ENCODE results near the gene ZFP36L2. TPM values are rescaled to one million over a fixed set of nuclear protein-coding genes. Genes with fewer than 3 reads are reported as not detected.

The ZFP36L2 gene
- polyA plus RNA-seq, 6 donors from 2014 or later, result 125 to 367 (median 188) TPM

DNA sequence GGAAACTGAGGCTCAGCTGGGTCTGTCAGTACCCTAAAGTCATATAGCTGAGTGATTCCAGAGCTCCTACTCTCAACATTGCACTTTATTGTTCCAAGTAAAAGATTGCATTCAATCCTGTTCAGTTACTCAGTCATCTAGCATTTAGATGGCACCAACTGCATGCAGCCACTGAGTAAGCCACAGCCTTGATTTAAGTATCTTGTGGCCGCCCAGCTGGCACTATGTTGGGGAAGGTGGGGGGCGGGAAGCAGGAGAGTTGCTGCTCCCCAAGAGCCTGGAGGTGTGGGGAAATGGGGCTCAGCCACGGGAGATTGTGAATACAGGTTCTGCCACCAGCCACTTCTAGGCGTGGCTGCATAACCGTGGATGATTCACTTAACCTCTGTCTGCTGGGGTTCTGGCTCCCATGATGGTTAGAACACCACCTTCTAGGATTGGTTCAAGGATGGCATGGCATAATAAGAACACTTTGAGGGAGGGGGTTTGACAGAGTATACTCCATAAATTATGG is 17.1 kb downstream of the ZFP36L2 start:
- Mint-ChIP-seq H3K36me3 (peaks cover 0 to 13% of the 10 kb centered on the region in 2 donors), H3K27me3 (no peaks in the 10 kb centered on the region), H3K9me3 (peaks cover 0 to 1% (median 0%) of the 10 kb centered on the region in 7 donors), H3K4me1 (peaks cover 32 to 52% (median 48%) of the 10 kb centered on the region in 3 donors), H3K4me3 (no peak overlapping the region), H3K27ac (peak overlapping the region in 1 of 6 donors; percentile 89)
- no peak for DNase-seq
- no peak for ATAC-seq (ENCODE audit: low read depth in 2 of 2)

DNA sequence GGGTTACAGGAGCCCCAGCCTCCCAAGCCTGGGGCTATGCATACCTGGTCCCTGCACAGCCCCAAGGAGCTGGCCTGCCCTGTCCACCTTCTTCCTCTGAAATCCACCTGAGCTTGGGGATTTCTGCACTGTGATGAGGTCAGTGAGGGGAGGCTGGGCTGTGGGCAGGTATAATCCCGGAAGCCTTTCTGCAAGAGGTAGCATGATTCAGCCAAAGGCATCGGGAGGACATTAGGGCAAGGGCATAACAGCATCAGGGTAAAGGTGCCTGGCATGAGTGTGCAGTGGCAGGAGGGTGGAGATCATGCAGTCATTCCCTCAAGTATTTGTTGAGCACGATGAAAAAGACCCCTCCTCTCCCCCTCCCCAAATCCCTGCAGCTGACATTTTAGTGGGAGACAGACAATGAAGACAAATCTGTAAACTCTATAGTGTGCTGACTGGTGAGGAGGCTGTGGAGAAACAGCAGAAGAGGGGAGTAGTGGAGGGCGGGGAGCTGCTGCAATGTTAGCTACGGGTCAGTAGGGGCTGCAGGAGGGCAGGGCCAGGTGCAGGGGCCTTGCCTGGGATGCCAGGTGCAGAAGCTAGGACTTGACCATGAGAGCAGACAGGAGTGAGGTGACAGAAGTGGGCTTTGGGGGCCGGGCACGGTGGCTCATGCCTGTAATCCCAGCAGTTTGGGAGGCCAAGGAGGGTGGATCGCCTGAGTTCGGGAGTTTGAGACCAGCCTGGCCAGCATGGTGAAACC is 18.7 kb downstream of the ZFP36L2 start:
- no peak for DNase-seq
- peaks cover 30 to 42% (median 42%) of the 10 kb centered on the region in 3 donors for H3K4me1 Mint-ChIP-seq

DNA sequence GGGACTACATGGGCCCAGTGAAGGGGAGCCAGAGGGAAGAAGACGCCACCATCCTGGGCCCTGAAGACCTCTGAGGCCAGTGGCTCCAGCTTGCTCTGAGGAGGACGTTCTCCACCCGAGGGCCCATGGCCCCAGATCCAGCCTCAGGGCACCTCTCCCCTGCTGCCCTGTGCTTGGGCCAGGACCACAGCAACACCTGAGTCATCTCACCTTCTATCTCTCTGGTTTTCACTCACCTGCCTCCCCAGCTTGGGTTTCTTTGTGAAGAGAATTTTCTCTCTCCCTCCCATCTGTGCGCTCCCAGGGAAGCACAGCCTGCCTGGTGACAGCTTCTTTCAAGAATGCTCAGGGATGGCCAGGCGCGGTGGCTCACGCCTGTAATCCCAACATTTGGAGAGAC is 19.8 kb downstream of the ZFP36L2 start:
- Mint-ChIP-seq H3K27ac (no peak overlapping the region), H3K4me3 (no peak overlapping the region), H3K4me1 (peaks cover 30 to 36% (median 35%) of the 10 kb centered on the region in 3 donors), H3K9me3 (no peaks in the 10 kb centered on the region), H3K27me3 (no peaks in the 10 kb centered on the region), H3K36me3 (no peaks in the 10 kb centered on the region)
- ATAC-seq (ENCODE audit: low read depth in 2 of 2), result no peak
- no peak for DNase-seq

More for the DNA sequence above, 18.7 kb downstream of the ZFP36L2 start:
- Mint-ChIP-seq H3K36me3 (peaks cover 0 to 6% of the 10 kb centered on the region in 2 donors), H3K27me3 (no peaks in the 10 kb centered on the region), H3K9me3 (no peaks in the 10 kb centered on the region), H3K27ac (no peak overlapping the region), H3K4me3 (no peak overlapping the region)
- ATAC-seq (ENCODE audit: low read depth in 2 of 2), result no peak

DNA sequence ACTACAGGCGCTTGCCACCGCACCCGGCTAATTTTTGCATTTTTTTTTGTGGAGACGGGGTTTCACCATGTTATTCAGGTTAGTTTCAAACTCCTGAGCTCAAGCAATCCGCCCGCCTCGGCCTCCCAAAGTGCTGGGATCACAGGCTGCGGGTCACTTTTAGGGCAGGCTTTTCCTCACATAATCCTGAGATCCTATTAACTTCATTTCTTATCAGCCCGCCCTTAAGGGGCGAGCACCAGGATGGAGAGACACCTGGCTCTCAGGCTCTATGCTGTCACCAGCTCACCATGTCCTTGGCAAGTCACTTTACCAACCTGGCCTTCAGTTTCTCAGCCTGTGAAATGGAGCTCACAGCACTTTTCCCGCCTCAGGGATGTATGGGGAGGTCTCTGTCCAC is 23.0 kb downstream of the ZFP36L2 start:
- Mint-ChIP-seq H3K4me3 (no peak overlapping the region), H3K9me3 (no peaks in the 10 kb centered on the region), H3K4me1 (peaks cover 21 to 32% (median 22%) of the 10 kb centered on the region in 3 donors), H3K27ac (peak overlapping the region in 2 of 6 donors; percentile 71 to 86), H3K36me3 (no peaks in the 10 kb centered on the region), H3K27me3 (no peaks in the 10 kb centered on the region)
- no peak for ATAC-seq (ENCODE audit: low read depth in 2 of 2)
- DNase-seq, result no peak

DNA sequence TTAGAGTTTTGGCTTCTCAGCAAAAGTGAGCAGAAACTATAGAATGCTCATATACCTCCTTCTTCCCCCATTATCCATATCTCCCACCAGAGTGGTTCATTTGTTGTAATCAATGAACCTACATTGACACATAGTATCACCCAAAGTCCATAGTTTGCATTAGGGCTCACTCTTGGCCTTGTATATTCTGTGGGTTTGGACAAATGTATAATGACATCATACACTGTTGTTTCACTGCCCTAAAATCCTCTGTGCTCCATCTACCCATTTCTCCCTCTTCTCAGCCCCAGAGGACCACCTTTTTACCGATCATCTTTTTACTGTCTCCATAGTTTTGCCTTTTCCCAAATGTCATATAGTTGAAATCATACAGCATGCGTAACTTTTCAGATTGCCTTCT is 24.1 kb downstream of the ZFP36L2 start:
- no peak for ATAC-seq (ENCODE audit: low read depth in 2 of 2)
- peaks cover 0 to under 1% (median 0%) of the 10 kb centered on the region in 7 donors for H3K9me3 Mint-ChIP-seq

DNA sequence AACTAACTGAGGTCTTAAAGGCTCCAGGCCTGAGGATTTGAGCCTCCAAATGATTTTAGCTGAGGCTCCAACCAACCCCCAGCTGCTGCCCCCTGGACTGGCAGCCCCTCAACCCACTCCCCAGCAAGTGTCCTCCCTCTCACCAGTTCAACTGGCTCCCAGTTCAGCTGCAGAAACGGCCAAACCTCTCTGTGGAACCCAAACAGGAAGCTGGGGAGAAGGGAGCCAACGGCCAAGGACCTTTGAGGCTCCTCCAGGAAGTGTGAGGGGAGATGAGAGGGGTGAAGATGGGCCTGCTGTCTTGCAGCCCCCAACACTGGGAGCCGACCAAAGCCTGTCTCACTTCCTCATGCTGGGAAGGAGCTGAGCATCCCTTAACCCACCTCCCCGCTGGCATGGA is 24.9 kb downstream of the ZFP36L2 start:
- H3K4me1 Mint-ChIP-seq, result peaks cover 27 to 37% (median 30%) of the 10 kb centered on the region in 3 donors
- ATAC-seq (ENCODE audit: low read depth in 2 of 2), result no peak
- peak overlapping the region in 3 of 6 donors; percentile 20 to 89 (median 27) for H3K27ac Mint-ChIP-seq
- no peaks in the 10 kb centered on the region for H3K27me3 Mint-ChIP-seq
- no peak for DNase-seq
- peaks cover 0 to 1% (median 0%) of the 10 kb centered on the region in 7 donors for H3K9me3 Mint-ChIP-seq
- peaks cover 0 to 4% of the 10 kb centered on the region in 2 donors for H3K36me3 Mint-ChIP-seq
- no peak overlapping the region for H3K4me3 Mint-ChIP-seq

More for the DNA sequence above, 24.1 kb downstream of the ZFP36L2 start:
- no peak for DNase-seq
- Mint-ChIP-seq H3K27ac (no peak overlapping the region), H3K4me1 (peaks cover 20 to 31% (median 25%) of the 10 kb centered on the region in 3 donors), H3K36me3 (no peaks in the 10 kb centered on the region), H3K27me3 (no peaks in the 10 kb centered on the region), H3K4me3 (no peak overlapping the region)

DNA sequence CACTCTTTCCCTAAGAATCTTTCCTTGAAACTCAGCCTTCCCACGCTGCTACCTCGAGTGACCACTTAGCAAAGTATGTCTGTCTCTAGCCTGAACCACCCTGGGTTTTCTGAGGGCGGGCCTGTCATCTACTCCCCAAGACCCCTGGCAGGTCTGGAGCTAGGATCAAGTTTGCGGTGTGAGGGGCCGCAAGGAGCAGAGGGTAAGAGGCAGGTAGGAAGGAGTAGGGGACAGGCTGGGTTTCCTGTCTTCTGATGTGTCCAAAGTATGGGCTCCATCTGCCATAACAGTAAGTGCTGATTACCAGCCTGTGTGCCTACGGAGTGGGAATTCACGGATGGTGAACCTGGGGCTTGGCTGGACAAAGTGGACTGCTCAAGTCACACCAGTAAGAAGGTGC is 25.4 kb downstream of the ZFP36L2 start:
- Mint-ChIP-seq H3K4me1 (peaks cover 26 to 39% (median 28%) of the 10 kb centered on the region in 3 donors), H3K36me3 (peaks cover 0 to 7% of the 10 kb centered on the region in 2 donors), H3K9me3 (peaks cover 0 to 1% (median 0%) of the 10 kb centered on the region in 7 donors), H3K27ac (peak overlapping the region in 1 of 6 donors; percentile 89), H3K27me3 (no peaks in the 10 kb centered on the region), H3K4me3 (no peak overlapping the region)
- no peak for DNase-seq
- ATAC-seq (ENCODE audit: low read depth in 2 of 2), result no peak

DNA sequence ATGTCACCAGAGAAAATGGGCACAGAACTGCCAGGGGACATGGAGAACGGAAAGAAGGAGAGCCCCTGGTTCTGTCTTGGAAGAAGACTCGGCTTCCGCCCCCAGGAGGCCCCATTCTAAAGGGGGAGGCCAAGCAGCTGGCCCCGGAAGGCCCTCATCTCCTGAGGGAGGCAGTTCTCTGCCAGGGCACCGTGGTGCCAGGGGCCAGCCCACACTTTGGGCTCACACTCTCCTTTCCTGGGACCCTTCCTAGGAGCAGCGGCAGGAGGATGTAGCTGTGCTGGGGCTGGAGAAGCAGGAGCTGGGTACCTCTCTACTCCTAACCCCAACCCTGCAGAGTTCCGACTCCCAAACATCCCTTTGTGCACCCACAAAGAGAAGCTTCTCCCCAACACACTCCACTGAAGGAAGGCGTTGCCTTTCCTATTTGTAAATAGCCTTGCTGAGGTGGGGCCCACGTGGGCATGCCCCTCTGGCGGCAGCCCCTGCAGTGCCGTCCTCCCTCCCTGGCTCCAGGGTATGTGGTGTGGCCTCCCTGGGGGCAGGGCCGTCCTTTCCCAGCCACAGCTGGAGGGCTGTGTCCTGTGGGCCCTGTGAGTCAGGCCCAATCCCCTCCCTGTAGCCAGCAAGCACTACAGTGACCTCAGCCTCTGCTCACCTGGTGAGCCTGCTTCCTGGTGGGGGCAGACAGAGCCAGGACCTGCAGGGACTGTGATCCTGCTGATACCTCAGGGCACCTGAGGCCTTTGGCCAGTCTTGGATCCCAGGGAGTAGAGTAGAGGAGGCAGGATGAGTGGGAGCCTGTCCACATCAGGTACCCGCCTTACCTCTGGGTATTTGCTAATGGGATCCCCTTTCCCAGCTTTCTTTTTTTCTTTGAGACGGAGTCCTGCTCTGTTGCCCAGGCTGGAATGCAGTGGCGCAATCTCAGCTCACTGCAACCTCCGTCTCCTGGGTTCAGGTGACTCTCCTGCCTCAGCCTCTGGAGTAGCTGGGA is 26.6 kb downstream of the ZFP36L2 start:
- H3K9me3 Mint-ChIP-seq, result peaks cover 0 to 1% (median 0%) of the 10 kb centered on the region in 7 donors
- no peak overlapping the region for H3K4me3 Mint-ChIP-seq
- H3K27me3 Mint-ChIP-seq, result no peaks in the 10 kb centered on the region
- peaks cover 0 to 7% of the 10 kb centered on the region in 2 donors for H3K36me3 Mint-ChIP-seq
- peaks cover 31 to 46% (median 34%) of the 10 kb centered on the region in 3 donors for H3K4me1 Mint-ChIP-seq
- H3K27ac Mint-ChIP-seq, result peak overlapping the region in 1 of 6 donors; percentile 60
- DNase-seq (no peak), ATAC-seq (ENCODE audit: low read depth in 2 of 2) (no peak)

DNA sequence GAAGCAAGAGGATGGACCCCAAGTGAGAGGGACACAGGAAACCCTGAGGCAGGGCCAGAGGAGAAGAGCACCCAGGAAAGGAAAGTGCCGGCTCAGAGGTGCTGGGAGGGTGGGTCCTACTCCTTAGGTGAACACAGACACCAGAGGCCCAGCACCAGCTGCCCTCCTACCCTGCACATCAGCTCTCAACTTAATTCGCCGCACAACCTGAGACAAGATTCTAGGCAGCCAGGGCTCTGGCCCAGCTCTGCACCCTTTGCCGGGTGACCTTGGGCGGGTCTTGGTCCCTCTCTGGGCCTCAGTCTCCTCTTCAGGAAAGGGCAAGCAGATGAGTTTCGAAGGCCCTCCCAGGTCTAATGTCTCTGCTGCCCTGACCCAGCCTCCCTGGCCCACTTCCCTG is 28.1 kb downstream of the ZFP36L2 start:
- no peaks in the 10 kb centered on the region for H3K27me3 Mint-ChIP-seq
- DNase-seq (no peak), ATAC-seq (ENCODE audit: low read depth in 2 of 2) (no peak)
- peaks cover 0 to 7% of the 10 kb centered on the region in 2 donors for H3K36me3 Mint-ChIP-seq
- no peak overlapping the region for H3K27ac Mint-ChIP-seq
- H3K4me1 Mint-ChIP-seq, result peaks cover 41 to 61% (median 49%) of the 10 kb centered on the region in 3 donors
- no peak overlapping the region for H3K4me3 Mint-ChIP-seq
- H3K9me3 Mint-ChIP-seq, result peaks cover 0 to 1% (median 0%) of the 10 kb centered on the region in 7 donors

DNA sequence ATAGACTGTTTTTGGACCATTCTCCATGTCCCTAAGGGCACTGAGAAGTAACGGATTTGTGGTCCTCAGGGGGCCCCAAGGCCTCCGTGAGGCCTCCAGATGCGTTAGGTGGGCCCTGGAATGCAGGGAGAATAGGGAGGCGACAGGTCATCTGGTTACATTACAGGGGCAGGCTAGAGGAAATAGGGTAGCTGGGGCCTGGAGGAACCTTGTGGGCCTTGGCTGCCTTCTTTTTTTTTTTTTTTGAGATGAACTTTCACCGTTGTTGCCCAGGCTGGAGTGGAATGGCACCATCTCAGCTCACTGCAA is 28.9 kb downstream of the ZFP36L2 start:
- Mint-ChIP-seq H3K9me3 (peaks cover 0 to 1% (median 0%) of the 10 kb centered on the region in 7 donors), H3K27ac (peak overlapping the region in 4 of 6 donors; percentile 90 to 97 (median 94)), H3K4me1 (peaks cover 43 to 61% (median 57%) of the 10 kb centered on the region in 3 donors), H3K36me3 (peaks cover 0 to 7% of the 10 kb centered on the region in 2 donors), H3K4me3 (peak overlapping the region in 4 of 8 donors; percentile 28 to 79 (median 48)), H3K27me3 (no peaks in the 10 kb centered on the region)
- no peak for DNase-seq
- no peak for ATAC-seq (ENCODE audit: low read depth in 2 of 2)

DNA sequence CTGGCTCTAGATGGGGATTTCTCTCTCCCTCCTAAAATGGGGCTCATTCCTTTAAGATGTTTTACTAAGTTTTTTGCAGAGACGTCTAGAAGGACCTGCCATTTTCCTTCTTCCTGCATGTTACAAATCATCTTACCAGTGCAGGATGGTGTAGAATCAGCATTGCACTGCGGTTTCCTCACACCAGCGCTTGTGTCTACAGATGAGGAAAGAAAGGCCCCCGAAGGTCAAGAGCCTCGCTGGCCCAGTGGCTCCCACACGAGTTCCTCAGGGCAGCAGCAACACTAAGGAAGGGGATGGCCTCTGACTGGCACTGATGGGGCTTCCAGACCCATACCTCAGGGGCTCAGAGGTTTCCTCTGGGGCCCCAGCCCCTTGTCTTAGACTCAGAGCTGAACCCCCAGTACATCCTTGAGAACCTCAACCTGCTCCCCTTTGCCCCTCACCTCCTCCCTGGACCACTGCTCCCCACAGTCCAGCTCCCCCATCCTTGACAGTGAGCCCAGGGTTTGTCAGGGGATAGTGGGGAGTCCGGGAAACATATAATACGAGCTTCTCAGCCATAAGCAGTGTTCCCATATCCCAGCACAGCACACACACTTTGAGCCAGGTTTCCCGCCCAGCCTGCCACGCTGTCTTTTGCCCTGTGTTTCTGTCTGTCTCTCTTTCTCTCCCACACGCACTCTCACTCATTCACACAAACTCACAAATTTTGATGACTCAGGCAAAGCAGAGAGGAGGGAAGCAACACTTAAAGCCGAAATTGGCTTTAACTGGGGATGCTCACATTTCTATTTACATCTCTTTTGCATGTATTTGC is 29.4 kb downstream of the ZFP36L2 start:
- H3K4me3 Mint-ChIP-seq, result peak overlapping the region in 7 of 8 donors; percentile 43 to 87 (median 71)
- H3K4me1 Mint-ChIP-seq, result peaks cover 38 to 63% (median 61%) of the 10 kb centered on the region in 3 donors
- H3K27ac Mint-ChIP-seq, result peak overlapping the region; percentile 93 to 97 (median 95)
- ATAC-seq (ENCODE audit: low read depth in 2 of 2), result no peak
- no peaks in the 10 kb centered on the region for H3K27me3 Mint-ChIP-seq
- peaks cover 0 to 1% (median 0%) of the 10 kb centered on the region in 7 donors for H3K9me3 Mint-ChIP-seq
- no peak for DNase-seq
- peaks cover 0 to 7% of the 10 kb centered on the region in 2 donors for H3K36me3 Mint-ChIP-seq

DNA sequence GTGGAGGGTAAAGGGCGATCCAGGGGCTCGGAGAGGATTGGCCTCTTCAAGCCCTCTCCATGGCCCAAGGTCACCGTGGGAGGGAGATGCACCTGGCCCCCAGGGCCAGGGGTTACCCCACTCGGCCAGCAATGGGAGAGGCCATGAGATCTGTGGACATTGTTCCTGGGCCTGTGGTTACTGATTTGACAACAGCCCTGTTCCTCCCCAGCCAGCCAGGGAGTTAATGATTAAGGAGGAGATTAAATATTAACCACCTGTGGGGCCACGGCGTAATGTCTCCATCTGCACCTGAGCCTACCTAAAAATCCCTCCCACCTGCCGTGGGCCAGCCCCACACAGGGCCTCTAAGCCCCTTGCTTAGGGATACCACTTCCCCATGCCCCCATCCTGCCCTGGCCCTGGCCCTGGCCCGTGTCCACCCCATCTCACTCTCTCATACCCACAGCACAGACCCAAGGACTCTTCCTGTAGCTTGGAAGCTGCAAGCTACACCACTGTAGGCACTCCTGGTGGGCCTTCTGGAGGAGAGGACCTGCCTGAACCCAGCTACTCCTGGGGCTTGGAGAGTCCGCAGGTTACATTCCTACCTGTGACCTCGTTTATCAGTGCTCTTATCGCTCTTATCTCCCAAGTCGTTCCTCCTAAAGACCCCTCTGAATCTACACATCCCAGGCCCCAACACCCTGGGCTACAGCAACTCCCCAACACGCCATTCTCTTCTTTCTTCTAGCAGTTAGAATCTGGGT is 32.1 kb downstream of the ZFP36L2 start:
- DNase-seq (no peak), ATAC-seq (ENCODE audit: low read depth in 2 of 2) (no peak)
- peaks cover 0 to 1% (median 0%) of the 10 kb centered on the region in 7 donors for H3K9me3 Mint-ChIP-seq
- H3K4me1 Mint-ChIP-seq, result peaks cover 41 to 66% (median 57%) of the 10 kb centered on the region in 3 donors
- peak overlapping the region; percentile 92 to 98 (median 97) for H3K27ac Mint-ChIP-seq
- no peaks in the 10 kb centered on the region for H3K27me3 Mint-ChIP-seq
- H3K36me3 Mint-ChIP-seq, result peaks cover 0 to 7% of the 10 kb centered on the region in 2 donors
- H3K4me3 Mint-ChIP-seq, result peak overlapping the region in 7 of 8 donors; percentile 3 to 82 (median 65)
